GM19023 (cell line): ENCODE data around the gene FRMD3.
"Not testable (repeated sequence)": the region's sequence is repeated elsewhere in the genome, so short reads cannot be mapped to it uniquely, and the experiment has no call there.

Experiments used
- ATAC-seq: cut with Tn5 transposase; IDR thresholded peaks from one replicate; pipeline ENCODE4 v1.9.1; 2021; ENCODE audit warnings: mild to moderate bottlenecking, moderate library complexity; ENCODE audit not compliant: unreplicated experiment

The FRMD3 gene

DNA sequence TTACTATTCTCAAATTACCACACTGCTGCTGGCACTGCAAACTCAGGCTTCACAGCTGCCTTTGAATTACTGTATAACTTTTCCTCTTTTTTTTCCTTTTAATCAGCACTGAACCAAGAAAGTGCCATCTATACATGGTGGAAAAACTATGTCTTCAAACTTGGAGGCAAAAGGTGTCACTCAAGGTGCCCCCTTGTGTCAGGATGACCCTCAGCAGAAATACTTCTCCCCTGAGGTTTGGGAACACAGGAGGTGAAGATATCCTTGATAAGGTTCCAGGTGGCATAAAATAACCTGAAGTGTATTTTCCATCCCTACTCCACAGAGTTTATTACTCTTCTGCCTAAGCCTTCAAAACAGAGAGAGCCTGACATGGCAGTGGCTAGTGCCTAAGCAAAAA lies 14.5 kb downstream of the FRMD3 start:
- ATAC-seq: no peak

DNA sequence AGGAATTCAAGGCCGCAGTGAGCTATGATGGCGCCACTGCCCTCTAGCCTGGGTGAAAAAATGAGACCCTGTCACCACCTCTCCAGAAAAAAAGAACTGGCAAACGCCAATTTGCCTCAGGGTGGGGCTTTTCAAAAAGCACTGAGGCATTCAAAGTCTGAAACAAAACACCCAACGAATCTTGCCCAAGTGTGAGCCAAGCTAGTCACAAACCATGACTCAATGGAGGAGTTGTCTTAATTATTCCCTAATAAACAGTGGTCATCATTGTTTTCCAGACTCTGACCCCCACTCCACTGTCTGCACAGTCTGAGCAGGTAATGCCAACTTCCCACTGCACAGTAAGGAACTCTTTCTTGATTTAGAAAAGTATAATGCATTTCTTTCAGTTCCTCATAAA lies 16.8 kb downstream of the FRMD3 start:
- no peak for ATAC-seq

DNA sequence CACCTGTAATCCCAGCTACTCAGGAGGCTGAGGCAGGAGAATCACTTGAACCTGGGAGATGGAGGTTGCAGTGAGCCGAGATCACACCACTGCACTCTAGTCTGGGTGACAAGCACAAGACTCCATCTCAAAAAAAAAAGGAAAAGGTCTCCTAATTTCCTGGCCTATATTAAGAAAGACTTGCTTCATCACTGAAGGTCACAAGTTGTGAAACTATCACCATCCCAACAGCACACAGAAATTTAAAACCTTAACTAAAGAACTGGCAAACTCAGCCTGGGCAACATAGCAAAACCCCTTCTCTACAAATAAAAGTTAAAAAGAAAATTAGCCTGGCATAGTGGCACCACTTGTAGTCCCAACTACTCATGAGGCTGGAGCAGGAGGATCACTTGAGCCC lies 17.2 kb downstream of the FRMD3 start:
- ATAC-seq: no peak

DNA sequence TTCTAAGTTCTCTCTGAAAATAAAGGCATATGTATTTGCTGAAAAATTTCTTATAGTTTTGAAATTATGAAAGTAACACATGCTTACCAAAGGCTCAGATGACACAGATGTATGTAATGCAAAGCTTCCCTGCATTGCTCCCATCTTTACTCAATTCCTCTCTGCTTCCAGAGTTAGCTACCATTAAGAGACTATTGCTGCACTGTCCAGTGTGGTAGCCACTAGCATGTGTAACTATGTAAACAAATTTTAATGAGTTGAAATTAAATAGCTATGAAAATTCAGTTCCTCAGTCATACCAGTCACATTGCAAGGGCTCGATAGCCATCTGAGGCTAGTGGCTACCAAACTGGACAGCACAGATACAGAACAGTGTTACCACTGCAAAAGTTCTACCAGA lies 17.9 kb downstream of the FRMD3 start:
- ATAC-seq: no peak

DNA sequence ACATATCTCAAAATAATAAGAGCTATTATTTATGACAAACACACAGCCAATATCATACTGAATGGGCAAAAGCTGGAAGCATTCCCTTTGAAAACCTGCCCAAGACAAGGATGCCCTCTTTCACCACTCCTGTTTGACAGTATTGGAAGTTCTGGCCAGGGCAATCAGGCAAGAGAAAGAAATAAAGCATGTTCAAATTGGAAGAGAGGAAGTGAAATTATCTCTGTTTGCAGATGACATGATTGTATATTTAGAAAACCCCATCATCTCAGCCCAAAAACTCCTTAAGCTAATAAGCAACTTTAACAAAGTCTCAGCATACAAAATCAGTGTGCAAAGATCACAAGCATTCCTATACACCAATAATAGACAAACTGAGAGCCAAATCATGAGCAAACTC lies 20.2 kb downstream of the FRMD3 start:
- ATAC-seq: not testable (repeated sequence)

DNA sequence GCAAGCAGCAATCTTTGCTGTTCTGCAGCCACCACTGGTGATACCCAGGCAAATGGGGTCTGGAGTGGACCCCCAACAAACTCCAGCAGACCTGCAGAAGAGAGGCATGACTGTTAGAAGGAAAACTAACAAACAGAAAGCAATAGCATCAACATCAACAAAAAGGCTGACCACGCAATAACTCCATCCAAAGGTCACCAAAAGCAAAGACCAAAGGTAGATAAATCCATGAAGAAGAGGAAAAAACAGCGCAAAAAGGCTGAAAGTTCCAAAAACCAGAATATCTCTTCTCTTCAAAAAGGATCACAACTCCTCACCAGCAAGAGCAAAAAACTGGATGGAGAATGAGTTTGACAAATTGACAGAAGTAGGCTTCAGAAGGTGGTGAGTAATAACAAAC lies 23.4 kb downstream of the FRMD3 start:
- no peak for ATAC-seq

DNA sequence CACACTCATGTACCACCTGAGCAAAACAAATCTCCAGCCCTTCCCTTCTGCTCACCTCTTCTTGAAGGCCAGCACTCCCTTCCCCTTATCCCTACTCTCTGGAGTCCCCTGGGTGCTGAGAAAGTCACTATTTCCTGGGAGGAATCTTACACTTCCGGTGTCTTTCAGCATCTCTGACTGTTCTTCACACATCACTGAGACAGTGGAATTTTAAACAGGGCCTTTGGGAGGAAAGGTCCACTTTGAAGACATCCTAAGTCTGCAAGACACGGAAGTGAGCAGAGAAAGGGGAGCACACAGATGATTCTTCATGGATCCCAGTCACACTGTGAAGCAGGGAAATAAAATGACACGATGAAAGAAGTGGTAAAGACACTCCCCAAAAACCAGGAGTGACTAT lies 25.6 kb downstream of the FRMD3 start:
- no peak for ATAC-seq

DNA sequence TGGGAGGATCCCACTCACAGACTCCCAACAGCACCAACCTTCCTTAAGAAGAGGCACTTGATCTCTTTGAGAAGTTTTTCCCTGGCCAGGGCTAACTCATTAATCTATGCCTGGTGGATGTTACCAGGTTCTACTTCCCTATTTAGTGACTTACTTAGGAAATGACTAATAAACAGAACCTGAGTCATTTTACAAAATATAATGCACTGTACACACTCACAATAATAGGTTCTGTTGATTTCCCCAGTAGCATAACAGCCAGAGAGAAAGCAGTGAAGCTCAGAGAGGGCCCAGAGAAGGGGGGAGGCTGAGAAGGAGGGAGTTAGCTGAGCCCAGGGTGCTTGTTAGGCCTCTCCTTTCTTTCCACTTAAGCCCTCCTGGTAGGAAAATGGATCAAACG lies 27.1 kb downstream of the FRMD3 start:
- ATAC-seq: peak; percentile 69

DNA sequence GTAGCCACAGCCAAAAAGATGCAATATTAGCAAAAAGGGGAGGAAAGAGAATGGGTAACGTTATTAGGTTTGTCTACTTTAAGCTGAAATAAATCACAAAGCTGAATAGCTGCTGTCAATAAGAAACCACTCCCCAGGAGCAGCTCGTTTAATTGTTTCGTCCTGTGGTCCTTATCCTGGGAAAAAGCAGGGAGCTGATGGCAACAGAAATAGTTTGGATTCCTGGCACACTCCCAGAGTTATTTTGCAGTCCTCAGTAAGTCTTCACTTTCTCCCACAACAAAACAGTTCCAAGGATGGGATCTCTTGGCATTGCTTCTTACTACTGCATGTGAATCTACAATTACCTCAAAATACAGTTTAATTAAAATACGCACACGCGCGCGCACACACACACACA lies 28.8 kb downstream of the FRMD3 start:
- ATAC-seq: no peak

DNA sequence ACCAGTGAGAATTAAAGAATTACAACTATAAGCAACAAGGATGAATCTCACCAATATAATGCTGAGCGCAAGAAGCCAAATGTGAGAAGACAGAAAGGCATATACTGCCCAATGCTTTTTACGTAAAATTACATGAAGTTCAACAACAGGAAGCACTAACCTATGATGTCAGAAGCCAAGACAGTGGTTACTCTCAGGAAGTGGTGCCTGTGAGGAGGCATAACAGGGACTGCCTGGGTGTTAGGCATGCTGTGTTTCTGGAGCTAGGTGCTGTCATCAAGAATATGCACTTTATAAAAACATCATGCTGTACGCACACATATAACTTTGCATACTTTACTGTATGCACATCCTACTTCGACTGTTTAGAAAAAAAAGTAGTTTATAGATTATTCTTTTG lies 30.1 kb downstream of the FRMD3 start:
- ATAC-seq: no peak

DNA sequence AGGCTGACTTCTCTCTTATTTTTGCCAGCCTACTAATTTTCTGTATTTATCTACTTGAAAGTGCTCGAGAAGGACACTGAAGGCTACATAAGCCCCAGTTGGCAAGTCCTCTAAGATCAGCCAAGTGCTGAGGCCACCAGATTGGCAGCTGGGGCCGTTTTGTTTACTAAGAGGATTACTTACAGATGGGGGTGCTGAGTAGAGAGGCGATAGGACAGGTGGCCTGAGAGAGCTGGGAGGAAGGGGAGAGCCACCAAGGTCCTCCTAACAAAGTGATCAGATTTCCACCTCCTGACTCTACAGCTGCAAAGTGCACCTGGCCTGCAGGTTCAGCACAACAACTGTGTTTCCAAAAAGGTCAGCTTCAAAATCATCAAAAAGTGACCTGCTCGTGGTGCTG lies 32.9 kb downstream of the FRMD3 start:
- no peak for ATAC-seq

DNA sequence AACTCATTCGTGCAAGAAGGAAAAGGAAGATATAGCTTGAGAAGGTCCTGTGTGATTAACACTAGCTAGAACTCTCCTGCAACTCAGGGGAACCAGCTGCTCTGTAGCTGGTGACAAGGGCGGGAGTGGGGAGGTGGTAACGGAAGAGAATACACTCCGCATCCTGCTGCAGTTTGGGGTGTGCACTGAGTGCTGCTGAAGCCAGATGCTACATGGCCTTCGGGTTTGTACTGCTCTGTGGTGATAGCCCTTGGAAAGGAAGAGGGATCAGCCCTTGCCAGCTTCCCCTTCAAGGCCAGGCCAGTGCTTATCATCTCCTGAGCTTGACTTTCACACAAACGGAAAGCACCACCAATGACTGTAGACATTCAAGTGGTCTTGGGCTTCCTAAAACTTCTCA lies 34.3 kb downstream of the FRMD3 start:
- ATAC-seq: no peak

DNA sequence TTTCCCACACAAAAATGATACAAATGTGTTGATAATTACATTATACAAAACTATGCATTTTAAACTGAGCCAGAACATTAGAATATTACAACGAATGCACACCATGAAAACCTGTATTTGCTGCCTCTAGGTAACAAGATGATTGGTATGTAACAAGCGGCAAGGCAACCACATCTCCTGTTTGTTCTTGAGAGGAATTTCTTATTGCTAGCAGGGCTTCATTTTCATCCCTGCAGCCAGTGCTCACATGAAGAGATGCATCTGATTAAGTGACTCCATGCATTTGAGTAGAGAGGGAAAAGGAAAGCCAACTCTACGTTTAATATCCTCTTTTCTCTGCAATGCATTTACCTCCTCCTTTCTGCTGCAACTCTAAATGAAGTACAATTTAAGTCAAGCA lies 36.6 kb downstream of the FRMD3 start:
- ATAC-seq: no peak

DNA sequence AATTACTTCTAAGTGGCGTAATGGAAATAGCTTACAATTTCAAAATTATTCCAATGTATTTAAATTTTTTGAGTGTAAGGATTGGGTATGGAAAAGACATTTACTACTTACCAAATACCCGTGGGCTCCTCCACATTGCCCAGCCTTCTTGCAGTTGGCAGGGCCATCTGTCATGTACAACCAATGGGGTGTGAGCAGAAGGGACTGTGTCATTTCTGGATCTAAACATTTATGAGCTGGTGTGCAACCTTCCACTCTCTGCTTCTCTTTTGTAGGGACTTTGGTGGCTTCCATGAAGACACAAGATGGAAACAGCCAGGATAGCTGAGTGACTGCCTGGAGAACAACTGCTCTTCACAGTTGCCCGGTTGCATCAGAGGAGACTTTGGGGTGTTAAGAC lies 40.8 kb downstream of the FRMD3 start:
- ATAC-seq: no peak

DNA sequence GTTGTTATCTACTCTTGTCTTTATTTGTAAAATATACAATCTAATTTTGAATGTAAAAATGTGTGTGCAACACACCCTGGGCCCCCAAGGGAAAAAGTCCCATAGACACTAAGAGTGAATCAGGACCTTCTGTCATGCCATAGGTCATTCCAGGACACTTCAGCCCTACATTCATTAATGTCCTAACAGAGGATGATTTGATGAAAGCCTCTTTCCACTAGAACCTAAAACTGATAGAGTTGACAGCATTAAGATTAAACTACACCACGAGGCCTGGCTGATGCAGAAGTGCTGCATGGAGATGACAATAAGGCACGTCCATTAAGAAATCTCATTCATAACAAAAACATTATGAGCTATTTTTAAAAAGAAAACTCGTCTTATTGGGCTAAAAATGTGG lies 46.2 kb downstream of the FRMD3 start:
- no peak for ATAC-seq

DNA sequence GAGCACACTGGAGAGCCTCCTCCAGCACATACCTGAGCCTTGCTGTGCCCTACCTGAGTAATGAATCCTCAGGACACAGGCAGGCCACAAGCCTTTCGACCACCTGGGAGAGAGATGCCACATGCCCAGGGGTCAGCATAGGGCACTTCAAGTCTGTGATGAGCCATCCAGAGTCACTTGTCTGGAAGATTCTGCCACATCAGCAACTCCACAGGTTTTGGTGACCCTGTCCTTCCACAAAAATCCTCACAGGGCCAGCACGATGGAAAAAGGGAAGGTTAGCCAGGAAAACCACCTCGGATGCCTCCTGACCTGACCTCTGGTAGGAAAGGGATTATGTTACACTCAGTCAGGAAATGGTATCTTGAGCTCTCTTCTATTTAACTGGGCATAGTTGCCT lies 46.8 kb downstream of the FRMD3 start:
- ATAC-seq: no peak

DNA sequence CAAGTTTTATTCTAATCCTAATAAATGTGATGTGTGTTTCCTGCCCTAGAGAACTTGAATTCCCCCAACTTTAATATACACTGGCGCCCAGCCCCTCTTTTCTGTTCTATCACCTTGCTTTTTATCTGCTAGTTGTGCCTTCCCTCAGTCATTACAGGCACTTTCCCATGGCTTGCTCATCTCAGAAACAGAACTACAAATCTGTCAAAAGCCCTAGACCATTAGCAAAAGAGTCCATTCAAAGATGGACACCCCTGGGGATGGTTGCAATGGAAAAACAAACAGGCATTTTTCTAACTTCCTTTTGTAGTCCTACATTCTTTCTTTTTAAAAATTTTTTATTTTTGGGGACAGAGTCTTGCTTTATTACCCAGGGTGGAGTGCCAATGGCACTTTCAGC lies 48.2 kb downstream of the FRMD3 start:
- no peak for ATAC-seq

DNA sequence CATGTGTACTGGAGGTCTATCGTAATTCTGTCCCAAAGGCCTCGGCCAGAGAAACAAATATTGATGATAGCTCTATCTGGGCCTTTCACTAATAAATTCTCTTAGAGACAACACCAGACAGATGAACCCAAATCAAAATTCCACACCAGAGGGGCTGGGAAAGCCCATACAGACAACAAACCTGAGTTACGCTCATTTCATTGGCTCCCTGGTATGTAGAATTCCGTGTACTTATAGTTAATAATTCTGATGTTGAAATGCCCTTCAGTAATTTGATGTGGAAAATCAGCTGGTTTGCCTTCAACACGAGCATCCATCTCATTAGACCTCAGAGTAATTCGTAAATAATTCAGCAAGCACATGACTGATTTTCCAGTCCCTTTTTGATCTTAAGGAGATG lies 53.2 kb downstream of the FRMD3 start:
- no peak for ATAC-seq

DNA sequence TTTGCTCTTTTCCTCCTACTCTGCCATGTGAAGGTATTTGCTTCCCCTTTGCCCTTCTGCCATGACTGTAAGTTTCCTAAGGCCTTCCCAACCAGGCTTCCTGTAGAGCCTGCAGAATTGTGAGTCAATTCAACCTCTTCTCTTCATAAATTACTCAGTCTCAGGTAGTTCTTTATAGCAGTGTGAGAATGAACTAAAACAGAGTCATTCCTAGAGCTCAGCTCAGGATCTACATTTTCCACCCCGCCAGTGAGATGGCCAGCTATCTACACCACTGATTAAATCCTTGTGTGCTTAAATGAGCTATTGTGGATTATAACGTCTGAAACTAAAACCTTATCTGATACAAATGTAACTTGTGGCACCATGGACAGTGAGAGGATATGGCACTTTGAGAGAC lies 55.0 kb downstream of the FRMD3 start:
- ATAC-seq: no peak

DNA sequence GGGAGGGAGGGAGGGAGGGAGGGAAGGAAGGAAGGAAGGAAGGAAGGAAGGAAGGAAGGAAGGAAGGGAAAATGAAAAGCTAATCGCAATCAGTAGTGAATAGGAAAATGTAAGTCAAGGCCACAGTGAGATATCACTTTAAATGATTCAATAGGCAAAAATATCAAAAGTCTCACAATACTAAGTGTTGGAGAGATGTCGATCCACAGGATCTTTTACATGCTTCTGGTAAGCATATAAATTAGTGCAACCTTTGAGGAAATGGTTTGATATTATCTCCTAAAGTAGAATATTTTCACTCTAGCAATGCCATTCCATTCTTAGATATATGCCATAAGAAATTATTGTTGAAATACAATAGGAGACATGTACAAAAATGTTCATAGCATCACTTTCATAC lies 58.4 kb downstream of the FRMD3 start:
- no peak for ATAC-seq

DNA sequence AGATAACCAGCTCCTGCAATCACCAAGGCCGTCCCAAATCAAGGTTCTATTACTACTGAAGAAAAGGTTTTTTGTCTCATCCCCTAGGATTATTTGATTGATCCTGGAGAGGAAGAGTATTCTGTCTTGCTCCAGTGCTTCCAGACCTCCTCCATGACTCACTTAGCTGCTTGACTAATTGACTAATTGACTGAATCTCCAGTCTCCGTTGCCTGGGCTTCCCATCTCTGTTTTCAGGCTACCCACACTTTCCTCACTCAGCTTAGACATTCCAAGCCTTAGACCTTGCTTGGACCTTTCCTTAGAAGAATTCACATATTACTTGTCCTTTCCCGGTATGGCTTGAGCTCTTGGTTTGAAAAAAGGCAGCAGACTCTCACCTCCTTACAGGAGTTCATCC lies 60.6 kb downstream of the FRMD3 start:
- no peak for ATAC-seq

DNA sequence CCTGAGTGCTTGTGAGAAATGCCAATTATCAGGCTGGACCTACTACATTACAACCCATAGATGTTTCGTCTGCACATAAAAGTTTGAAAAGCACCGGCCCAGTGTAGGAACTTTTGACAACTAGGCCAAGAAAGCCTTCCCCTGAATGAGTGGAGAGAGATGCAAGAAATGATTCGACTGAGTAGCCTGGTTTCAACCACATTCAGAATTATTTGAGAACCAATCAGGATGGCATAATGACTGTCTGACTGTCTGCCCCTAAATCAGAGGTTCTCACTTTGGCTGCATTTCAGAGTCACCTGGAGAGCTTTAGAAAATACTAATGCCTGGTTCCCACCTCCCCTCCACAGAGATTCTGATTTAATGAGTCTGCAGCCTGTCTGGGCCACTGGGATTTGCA lies 61.1 kb downstream of the FRMD3 start:
- ATAC-seq: no peak

DNA sequence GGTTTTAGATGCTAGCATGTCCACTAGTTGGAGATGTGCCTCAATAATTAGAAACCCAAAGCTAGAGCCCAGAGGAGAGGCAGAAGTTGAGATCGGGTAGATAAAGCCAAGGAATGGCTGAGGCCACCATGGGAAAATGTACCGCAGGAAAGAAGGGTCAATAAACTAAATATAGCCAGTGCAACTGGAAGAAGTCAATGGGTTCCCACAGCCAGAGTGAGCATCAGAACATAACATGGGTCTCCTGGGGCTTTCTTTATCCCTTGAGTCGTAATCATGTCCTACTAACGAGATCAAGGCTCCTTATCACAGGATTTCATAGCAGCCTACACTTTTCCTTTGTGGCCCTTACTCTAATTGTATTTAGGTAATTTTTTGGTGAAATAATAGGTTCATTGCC lies 61.7 kb downstream of the FRMD3 start:
- no peak for ATAC-seq

DNA sequence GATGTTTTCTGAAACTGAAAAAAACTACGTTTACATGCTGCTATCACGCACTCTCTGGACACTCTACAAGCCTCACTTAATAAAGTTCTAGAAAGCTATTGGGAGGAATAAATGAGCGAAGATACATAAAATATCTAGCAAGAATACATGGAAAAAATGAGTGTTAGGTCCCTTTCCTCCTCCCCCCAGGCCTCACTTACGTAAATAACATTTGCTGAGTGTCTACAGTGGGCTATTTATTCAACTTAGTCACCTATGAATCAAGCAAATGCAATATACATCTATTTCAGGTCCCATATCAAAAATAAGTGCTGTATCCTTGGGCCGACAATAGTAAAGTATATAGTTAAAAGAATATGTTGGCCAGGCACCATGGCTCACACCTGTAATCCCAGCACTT lies 62.5 kb downstream of the FRMD3 start:
- ATAC-seq: no peak
